ACHN (cell line): Measurements from ENCODE around the gene RPS6KA5.
A peak's percentile ranks its signal among the peaks of the same experiment; 100 is the strongest.
"Not testable (repeated sequence)": the region's sequence is repeated elsewhere in the genome, so short reads cannot be mapped to it uniquely, and the experiment has no call there.

ENCODE experiments used
- DNase-seq: peaks from one replicate; pipeline ENCODE4 v3.0.0-alpha.2; 2015
- in situ Hi-C: cut with HindIII; loops from 2 replicates; pipeline ENCODE4 v1.10.0; 2017; ENCODE audit warnings: low sequenced_read_pairs, low pct_ligation_motif_present, low pct_unique_long_range_greater_than_20kb

Gene RPS6KA5

GRCh38 chr14:90830931-90831701 is 229.3 kb downstream of the RPS6KA5 start:
- in situ Hi-C loops: no loop called here
- no peak for DNase-seq

- no peak for DNase-seq
- in situ Hi-C loops: no loop called here
Measured at GRCh38 chr14:90829677-90830076, 230.8 kb downstream of the RPS6KA5 start.

DNA sequence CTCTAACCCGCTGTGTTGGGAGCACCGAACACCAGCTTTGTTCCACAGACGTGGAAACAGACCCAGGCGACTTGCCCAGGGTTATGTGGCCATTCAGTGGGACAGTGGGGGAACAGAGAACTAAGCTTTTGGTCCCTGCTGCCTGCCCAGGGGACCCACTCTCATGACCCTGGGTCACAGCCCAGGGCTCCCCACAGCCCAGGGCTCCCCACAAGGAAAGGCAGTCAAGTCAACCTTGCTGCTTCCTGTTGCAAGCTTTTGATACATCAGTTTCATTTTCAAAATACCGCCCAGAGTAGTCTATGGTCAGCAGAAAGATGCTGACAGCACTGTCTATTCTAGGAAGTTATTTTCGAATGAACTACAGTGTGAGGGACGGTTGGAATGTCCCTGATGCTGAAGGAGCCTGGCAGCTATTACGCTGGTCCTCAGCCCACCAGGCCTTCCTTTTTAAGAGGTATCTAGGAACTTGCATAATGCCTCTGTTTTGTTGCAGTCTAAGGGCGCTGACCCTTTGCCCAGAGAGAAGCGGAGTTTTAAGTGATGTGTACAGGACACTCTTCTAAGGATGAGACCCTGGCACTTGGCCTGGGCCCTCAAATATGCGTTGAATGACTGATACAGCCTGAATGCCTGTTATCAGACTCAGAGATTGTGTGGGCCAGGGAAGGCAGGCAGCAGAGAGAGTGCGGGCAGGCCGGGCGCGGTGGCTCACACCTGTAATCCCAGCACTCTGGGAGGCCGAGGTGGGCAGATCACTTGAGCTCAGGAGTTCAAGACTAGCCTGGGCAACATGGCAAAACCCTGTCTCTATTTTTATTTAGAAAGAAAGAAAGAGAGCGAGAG is 231.6 kb downstream of the RPS6KA5 start:
- in situ Hi-C loops: no loop called here
- no peak for DNase-seq

GRCh38 chr14:90827919-90828610 is 232.4 kb downstream of the RPS6KA5 start:
- in situ Hi-C loops: no loop called here
- peak; percentile 89 for DNase-seq

GRCh38 chr14:90823542-90823941 is 236.9 kb downstream of the RPS6KA5 start:
- in situ Hi-C loops, DNase-seq: not testable (repeated sequence)

- peak; percentile 66 for DNase-seq
- in situ Hi-C loops: no loop called here
Measured at GRCh38 chr14:90820958-90821357, 239.5 kb downstream of the RPS6KA5 start.

- in situ Hi-C loops: no loop called here
- no peak for DNase-seq
Measured at GRCh38 chr14:90819734-90820393, 240.6 kb downstream of the RPS6KA5 start.

- in situ Hi-C loops: no loop called here
- DNase-seq: no peak
Measured at GRCh38 chr14:90818715-90819114, 241.7 kb downstream of the RPS6KA5 start.

- in situ Hi-C loops: no loop called here
- no peak for DNase-seq
Measured at GRCh38 chr14:90816681-90817436, 243.6 kb downstream of the RPS6KA5 start.

DNA sequence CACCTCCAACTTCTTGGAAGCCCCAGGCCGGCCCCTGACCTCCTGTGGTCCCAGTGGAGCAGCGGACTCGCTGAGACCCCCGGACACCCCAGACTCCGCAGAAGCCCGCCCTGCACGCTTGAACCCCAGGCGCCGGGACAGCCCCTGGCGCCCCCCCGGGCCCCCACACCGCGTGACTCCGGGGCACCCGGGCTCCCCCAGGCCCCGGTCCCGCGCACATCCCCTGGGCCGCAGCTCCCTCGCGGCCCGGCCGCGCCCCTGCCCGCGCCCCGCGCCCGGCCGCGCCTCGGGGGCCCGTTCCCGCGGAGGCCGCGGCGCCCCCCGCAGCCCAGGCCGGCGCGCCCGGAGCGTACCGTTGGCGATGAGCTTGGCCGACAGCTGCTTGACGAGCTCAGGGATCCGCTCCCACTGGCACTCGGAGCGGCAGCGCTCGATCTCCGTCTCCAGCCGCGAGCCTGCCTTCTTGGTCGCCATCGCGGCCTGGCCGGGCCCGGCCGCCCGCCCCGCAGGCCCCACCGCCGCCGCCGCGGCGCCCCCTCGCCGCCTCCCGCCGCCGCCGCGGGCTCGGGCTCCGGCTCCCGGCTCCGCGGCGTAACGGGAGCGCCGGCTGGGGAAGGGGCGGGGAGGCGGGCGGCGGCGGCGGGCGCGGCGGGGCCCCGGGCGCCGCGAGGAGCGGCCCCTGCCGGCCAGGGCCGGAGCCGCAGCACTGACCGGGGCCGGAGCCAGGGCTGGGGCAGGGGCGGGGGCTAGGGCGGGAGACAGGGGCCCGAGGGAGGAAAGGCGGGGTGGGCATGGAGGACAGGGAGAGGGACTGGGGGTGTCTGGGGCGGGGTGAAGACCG is 244.4 kb downstream of the RPS6KA5 start, which contains the start of gene TTC7B:
Gene TTC7B, minus strand, starts transcription at position 609 of the 841 bp plus-strand sequence. Its CDS starts 135 bp downstream, at position 474.
- in situ Hi-C loops: no loop called here
- peak; percentile 43 for DNase-seq

DNA sequence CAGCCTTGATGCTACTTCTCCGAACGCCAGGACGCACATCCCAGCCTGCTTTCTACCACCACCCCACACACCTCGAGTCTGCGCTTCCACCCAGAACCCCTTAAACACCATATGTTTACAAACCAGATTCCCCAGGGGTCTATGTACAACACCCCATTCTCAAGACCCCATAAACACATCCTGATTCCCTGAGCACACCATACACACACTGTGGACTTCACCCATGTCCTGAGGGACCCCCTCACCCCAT is 244.9 kb downstream of the RPS6KA5 start:
- in situ Hi-C loops: no loop called here
- DNase-seq: no peak

DNA sequence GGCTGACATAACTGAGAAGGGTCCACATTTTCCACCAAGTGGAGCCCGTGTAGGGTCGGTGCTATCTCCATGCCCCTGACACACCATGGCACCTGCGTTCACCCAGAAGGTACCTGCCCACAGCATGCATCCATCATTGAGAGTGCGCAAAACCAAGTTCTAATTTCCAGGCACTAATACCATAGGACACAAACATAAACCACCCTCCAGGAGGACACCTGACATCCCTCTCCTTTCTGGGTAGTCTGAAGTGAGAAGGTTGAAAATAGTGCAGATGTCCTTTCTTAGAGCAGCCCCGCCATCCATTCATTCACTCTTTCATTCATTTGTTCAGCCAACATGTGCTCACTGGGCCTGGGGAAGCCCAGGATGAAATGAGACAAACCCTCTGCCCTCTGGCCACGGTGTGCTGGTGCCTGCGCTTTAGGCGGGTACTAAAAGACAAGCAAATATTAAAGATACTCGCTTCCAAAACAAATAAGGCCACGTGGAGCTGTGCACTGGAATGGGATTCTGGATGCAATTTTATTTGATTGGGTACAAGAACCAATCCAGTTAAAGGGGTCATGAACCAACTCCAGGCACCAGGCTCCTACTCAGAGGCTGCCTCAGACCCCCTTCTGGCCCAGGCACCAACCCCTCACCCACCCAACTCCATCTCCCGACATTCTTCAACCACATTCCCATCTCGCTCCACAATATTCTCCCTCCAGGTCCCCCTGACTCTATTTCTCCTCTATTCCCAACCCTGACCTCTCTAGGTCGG is 245.5 kb downstream of the RPS6KA5 start:
- in situ Hi-C loops: no loop called here
- no peak for DNase-seq

- in situ Hi-C loops: no loop called here
- no peak for DNase-seq
Measured at GRCh38 chr14:90813442-90813841, 247.0 kb downstream of the RPS6KA5 start.

GRCh38 chr14:90812109-90812508 is 248.3 kb downstream of the RPS6KA5 start:
- no peak for DNase-seq
- in situ Hi-C loops: no loop called here

DNA sequence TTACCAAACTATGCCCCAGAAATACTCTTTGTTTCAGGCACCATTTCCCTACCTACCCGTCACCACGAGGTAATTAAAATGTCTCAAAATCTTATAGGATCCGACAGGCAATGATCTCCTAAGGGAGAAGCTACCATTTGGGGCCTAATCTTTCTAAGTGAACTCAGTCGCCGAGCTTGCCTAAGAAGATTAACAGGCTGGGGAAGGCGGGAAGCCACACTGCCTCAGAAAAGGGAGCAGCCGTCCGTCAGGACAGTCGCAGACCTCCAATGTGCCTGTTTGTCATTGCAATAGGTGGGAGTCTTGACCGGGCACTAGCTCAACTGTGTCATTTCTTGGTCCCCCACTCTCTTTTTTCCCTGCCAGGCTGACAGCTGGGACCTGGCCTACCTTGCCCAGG is 248.8 kb downstream of the RPS6KA5 start:
- no peak for DNase-seq
- in situ Hi-C loops: no loop called here

DNA sequence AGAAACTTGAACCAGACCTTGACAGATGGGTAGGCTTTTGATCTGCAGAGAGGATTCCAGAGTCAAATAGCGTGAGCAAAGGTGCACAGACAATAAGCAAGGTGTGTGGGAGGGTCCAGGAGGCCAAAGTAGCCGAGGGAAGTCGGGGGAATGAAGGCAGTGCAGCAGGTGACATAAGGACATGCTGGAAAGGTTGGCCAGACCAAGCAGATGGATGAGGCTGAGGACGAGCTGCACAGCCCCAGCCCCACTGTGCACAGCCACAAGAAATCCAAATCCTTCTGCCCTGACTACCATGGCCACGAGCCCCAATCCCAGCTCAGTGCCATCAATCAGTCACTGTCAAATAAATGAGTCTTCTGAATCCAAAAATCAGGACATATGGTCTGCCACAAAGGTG is 249.6 kb downstream of the RPS6KA5 start:
- no peak for DNase-seq
- in situ Hi-C loops: no loop called here
